GM12872 (cell line): ENCODE data around the gene REEP3.

Experiments
- TF ChIP-seq, protein P1 (sequence below): IDR thresholded peaks from 3 replicates; pipeline ENCODE4 v1.5.1; 2011; ENCODE audit warnings: low read depth, mild to moderate bottlenecking, low read length, moderate library complexity; ENCODE audit not compliant: insufficient read depth

The REEP3 gene

DNA sequence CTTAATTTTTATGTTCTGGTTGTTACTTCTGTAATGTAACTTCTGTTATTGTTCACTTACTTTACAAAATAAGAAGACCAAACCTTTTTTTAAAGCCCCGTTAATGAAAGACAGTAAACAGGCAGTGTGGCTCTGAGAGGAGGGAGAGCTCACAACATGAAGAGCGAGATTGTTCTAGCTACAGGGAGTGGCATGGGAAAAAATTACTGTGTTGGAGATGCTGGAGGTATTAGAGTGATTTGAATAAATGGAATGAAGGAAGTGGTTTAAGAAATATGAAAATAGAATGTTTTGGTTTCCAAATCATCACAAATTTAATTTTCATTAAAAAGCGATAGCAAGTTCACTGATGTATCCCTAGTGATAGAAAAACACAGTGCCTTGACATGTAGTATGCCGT is 31.8 kb downstream of the REEP3 start:
- TF ChIP-seq, protein P1, sequence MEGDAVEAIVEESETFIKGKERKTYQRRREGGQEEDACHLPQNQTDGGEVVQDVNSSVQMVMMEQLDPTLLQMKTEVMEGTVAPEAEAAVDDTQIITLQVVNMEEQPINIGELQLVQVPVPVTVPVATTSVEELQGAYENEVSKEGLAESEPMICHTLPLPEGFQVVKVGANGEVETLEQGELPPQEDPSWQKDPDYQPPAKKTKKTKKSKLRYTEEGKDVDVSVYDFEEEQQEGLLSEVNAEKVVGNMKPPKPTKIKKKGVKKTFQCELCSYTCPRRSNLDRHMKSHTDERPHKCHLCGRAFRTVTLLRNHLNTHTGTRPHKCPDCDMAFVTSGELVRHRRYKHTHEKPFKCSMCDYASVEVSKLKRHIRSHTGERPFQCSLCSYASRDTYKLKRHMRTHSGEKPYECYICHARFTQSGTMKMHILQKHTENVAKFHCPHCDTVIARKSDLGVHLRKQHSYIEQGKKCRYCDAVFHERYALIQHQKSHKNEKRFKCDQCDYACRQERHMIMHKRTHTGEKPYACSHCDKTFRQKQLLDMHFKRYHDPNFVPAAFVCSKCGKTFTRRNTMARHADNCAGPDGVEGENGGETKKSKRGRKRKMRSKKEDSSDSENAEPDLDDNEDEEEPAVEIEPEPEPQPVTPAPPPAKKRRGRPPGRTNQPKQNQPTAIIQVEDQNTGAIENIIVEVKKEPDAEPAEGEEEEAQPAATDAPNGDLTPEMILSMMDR = no peak

GRCh38 chr10:63553473-63553872 is 32.3 kb downstream of the REEP3 start:
- TF ChIP-seq, protein P1 = no peak

GRCh38 chr10:63554657-63555056 is 33.5 kb downstream of the REEP3 start:
- TF ChIP-seq, protein P1 = no peak

GRCh38 chr10:63555330-63555729 is 34.1 kb downstream of the REEP3 start:
- TF ChIP-seq, protein P1 = no peak

DNA sequence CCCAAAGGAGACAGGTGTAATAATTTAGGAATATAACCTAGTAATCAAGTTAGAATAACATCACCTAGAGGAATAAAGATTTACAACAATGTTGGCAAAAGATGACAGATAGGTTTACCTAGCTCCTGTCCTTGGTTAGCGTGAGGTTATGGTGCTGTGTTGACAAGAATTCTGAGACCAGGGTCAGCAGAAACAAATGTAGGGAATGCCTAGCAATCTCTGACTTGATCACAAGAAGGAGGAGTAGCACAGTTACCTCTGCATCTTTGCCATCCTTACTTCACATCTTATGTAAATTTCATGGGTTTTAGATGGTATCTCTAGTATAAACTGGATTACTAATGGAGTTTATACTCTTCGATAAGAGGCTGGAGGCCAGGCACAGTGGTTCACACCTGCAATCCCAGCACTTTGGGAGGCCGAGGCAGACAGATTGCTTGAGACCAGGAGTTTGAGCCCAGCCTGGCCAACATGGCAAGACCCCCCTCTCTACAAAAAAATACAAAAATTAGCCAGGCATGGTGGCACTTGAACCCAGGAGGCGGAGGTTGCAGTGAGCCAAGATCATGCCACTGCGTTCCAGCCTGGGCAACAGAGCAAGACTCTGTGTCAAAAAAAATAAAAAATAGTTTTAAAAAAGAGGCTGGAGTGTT is 37.1 kb downstream of the REEP3 start:
- TF ChIP-seq, protein P1 = no peak

- TF ChIP-seq, protein P1 = no peak
Observed at GRCh38 chr10:63561341-63561740, 40.1 kb downstream of the REEP3 start.

GRCh38 chr10:63562391-63562790 is 41.2 kb downstream of the REEP3 start:
- TF ChIP-seq, protein P1 = no peak
